Testis (tissue), 3 donors: Measurements from ENCODE around the gene MAP3K3. TPM values are rescaled to one million over a fixed set of nuclear protein-coding genes. Genes with fewer than 3 reads are reported as not detected.
A peak's percentile ranks its signal among the peaks of the same experiment; 100 is the strongest.

Source experiments
- DNase-seq: peaks from one replicate; pipeline ENCODE4 v3.0.0-alpha.2; 2019
- H3K27ac ChIP-seq, 2 donors: fragments of 200-600 bp; sonication (generic); one replicate each; pipeline ENCODE4 v1.5.1; 2019
- H3K27me3 ChIP-seq: fragments of 200-600 bp; sonication (generic); one replicate; pipeline ENCODE4 v1.5.1; 2019
- H3K36me3 ChIP-seq: fragments of 200-600 bp; sonication (generic); one replicate; pipeline ENCODE4 v1.5.1; 2017; ENCODE audit warnings: low read depth; ENCODE audit errors: missing control alignments
- H3K4me1 ChIP-seq: fragments of 200-600 bp; sonication (generic); one replicate; pipeline ENCODE4 v1.5.1; 2019
- H3K4me3 ChIP-seq, 2 donors: fragments of 200-600 bp; sonication (generic); one replicate each; pipeline ENCODE4 v1.5.1; 2017 to 2019
- H3K9me3 ChIP-seq: fragments of 200-600 bp; sonication (generic); one replicate; pipeline ENCODE4 v1.5.1; 2017
- POLR2A ChIP-seq: fragments of 450-650 bp; IDR thresholded peaks from one replicate; pipeline ENCODE4 v1.6.1; 2017; ENCODE audit warnings: antibody characterized with exemption, mild to moderate bottlenecking, moderate library complexity
- WGBS, 2 donors: methylation state at CpG; one replicate each; pipeline ENCODE4 v1.1.5; 2018; 5-methylcytosine and 5-hydroxymethylcytosine counted together
- intact Hi-C: fragments of 100-400 bp; cut with DNase I; formaldehyde crosslinking; loops from one replicate; pipeline ENCODE4 v1.15.1; 2023; ENCODE audit warnings: low total_unique reads
- polyA plus RNA-seq: library from polyadenylated mRNA; stranded (reverse); fragments of 350-450 nt; fragmentation: Illumina TruSeq; extraction: RNeasy Lipid Tissue Mini Kit (QIAGEN cat#74804); gene quantifications from one replicate; pipeline ENCODE4 v1.2.3, GENCODE V29; 2014; ENCODE audit warnings: low read depth, low replicate concordance; ENCODE audit not compliant: insufficient read depth
- total RNA-seq, 2 donors: library from RNA; depleted of rRNA; stranded (reverse); fragments of >200 nt; gene quantifications; one replicate each; pipeline ENCODE4 v1.2.3, GENCODE V29; 2016
- TF ChIP-seq, protein P1 (sequence below), 3 experiments: fragments of 450-650 bp in 2 of 3; fragments of 200-600 bp in 1 of 3; sonication (generic) in 1 of 3; IDR thresholded peaks; one replicate each; pipeline ENCODE4 v1.5.1; 2016 to 2019; ENCODE audit warnings: antibody characterized with exemption in 3 of 3, mild to moderate bottlenecking in 2 of 3, moderate library complexity in 1 of 3

The MAP3K3 gene
- total and polyA plus RNA-seq, 3 donors from 2014 or later: 46.0 to 57.7 (median 57.5) TPM

DNA sequence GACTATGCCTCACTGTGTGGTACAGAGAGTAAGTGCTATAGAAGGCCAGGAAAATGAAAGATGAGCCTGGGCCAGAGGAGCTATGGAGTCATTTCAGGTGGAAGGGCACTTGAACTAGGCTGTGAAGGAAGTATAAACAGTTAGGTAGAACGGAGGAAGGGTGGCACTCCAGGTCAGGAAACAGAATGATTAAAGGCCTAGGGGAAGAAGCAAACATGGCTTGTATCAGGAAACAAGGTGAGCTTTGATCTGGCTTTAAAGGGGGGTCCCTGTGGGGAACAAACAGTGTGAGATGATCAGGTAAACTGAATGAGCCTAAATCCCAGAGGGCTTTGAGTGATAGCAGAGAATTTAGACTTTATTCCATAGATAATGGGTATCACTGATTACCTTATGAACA lies 16.9 kb downstream of the MAP3K3 start:
- 73 to 77% methylated on average over 1 of the region's 1 CpG for WGBS, 2 donors
- H3K27me3 ChIP-seq: no peaks in the 10 kb centered on the region
- intact Hi-C loops: no loop called here
- H3K4me1 ChIP-seq: peaks cover 15% of the 10 kb centered on the region
- TF ChIP-seq POLR2A: no peak
- TF ChIP-seq, protein P1, sequence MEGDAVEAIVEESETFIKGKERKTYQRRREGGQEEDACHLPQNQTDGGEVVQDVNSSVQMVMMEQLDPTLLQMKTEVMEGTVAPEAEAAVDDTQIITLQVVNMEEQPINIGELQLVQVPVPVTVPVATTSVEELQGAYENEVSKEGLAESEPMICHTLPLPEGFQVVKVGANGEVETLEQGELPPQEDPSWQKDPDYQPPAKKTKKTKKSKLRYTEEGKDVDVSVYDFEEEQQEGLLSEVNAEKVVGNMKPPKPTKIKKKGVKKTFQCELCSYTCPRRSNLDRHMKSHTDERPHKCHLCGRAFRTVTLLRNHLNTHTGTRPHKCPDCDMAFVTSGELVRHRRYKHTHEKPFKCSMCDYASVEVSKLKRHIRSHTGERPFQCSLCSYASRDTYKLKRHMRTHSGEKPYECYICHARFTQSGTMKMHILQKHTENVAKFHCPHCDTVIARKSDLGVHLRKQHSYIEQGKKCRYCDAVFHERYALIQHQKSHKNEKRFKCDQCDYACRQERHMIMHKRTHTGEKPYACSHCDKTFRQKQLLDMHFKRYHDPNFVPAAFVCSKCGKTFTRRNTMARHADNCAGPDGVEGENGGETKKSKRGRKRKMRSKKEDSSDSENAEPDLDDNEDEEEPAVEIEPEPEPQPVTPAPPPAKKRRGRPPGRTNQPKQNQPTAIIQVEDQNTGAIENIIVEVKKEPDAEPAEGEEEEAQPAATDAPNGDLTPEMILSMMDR (IDR thresholded peaks at IDR 0.05): no peak
- no peaks in the 10 kb centered on the region for H3K36me3 ChIP-seq
- no peaks in the 10 kb centered on the region for H3K9me3 ChIP-seq
- no peak overlapping the region for H3K4me3 ChIP-seq
- H3K27ac ChIP-seq: no peak overlapping the region
- no peak for DNase-seq

DNA sequence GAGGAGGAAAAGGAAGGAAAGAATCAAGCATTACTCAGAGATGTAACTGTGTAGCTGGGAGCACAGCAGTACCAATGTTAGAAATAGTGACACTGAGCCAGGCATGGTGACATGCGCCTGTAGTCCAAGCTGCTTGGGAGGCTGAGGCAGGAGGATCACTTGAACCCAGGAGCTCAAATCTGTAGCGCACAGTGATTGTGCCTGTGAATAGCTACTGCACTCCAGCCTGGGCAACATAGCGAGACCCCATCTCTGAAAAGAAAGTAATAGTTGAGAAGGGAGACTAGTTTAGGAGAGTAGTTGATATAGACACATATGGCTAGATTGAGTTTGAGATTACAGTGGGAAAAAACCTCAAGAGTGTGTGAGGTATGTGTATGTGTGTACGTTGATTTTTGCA lies 17.8 kb downstream of the MAP3K3 start:
- H3K4me1 ChIP-seq: peaks cover 7% of the 10 kb centered on the region
- intact Hi-C loops: no loop called here
- no peak for DNase-seq
- H3K27me3 ChIP-seq: no peaks in the 10 kb centered on the region
- H3K4me3 ChIP-seq: no peak overlapping the region
- no peak for TF ChIP-seq POLR2A
- WGBS, 2 donors: 92 to 93% methylated on average over 3 to 4 of the region's 4 CpGs
- H3K36me3 ChIP-seq: no peaks in the 10 kb centered on the region
- no peak overlapping the region for H3K27ac ChIP-seq
- no peaks in the 10 kb centered on the region for H3K9me3 ChIP-seq

- no peaks in the 10 kb centered on the region for H3K4me1 ChIP-seq
- no peaks in the 10 kb centered on the region for H3K36me3 ChIP-seq
Measured at GRCh38 chr17:63641692-63642448, 19.7 kb downstream of the MAP3K3 start.

DNA sequence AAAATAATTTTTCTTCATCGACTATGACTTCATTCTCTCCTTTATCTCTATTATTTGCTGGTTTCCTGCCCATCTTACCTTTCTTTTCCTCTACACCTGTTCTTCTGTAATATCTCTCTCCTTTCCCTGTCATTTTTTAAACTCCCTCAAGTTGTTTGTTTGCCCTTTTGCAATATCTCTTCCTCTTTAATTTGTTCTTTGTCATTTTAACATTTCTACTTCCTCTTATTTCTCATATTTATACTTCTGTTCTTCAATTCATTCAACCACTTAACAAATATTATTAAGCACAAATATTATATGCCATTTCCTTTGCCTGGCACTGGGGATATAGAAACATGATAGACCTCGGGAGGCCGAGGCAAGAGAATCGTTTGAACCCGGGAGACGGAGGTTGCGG lies 22.6 kb downstream of the MAP3K3 start:
- Histone ChIP-seq H3K36me3 (no peaks in the 10 kb centered on the region), H3K27ac (no peak overlapping the region), H3K4me3 (no peak overlapping the region), H3K4me1 (no peaks in the 10 kb centered on the region), H3K27me3 (no peaks in the 10 kb centered on the region), H3K9me3 (no peaks in the 10 kb centered on the region)
- WGBS, 2 donors: 95 to 96% methylated on average over 7 of the region's 7 CpGs
- intact Hi-C loops: no loop called here
- DNase-seq: no peak
- TF ChIP-seq, protein P1 (IDR thresholded peaks at IDR 0.05): no peak
- TF ChIP-seq POLR2A: no peak

More at GRCh38 chr17:63641692-63642448, 19.7 kb downstream of the MAP3K3 start:
- no peak overlapping the region for H3K27ac ChIP-seq
- peak; percentile 25 for DNase-seq
- intact Hi-C loops: no loop called here
- 93 to 96% methylated on average over 4 of the region's 4 CpGs for WGBS, 2 donors
- H3K27me3 ChIP-seq: no peaks in the 10 kb centered on the region
- H3K4me3 ChIP-seq: no peak overlapping the region
- H3K9me3 ChIP-seq: no peaks in the 10 kb centered on the region
- TF ChIP-seq POLR2A: no peak
- TF ChIP-seq, protein P1 (IDR thresholded peaks at IDR 0.05): no peak

DNA sequence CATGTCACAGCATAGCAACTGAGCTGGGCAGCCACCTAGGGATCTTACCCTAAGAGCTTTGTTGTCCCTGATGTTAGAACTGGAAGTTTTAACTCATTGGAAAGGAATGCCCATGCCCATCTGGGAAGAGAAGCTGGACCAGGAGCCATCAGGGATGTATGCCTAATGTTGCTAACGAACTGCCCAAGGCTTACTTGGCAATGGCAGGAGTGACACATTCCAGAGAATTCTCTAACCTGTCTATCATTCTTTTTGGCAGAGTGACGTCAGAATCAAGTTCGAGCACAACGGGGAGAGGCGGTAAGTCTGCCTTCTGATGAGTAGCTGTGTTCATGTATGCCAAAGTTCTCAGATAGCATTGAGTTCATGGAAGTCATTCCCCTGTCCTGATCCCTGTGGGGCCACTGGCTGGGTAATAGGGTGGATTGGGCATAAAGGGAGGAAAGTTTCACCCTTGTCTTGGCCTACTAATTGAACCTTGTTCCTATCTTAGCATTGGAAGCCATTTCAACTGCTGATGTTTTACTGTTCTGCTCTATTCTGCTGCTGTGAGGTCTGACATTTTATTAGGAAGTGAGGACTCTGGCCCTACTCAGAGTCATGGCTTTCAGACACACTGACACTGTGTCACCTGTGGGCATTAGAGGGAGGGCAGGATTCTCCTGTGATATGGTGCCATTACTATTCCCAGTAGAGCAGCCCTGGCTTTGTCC lies 23.7 kb downstream of the MAP3K3 start:
- intact Hi-C loops: no loop called here
- no peak for DNase-seq
- 93 to 97% methylated on average over 5 of the region's 5 CpGs for WGBS, 2 donors
- no peaks in the 10 kb centered on the region for H3K4me1 ChIP-seq
- no peaks in the 10 kb centered on the region for H3K9me3 ChIP-seq
- no peak overlapping the region for H3K27ac ChIP-seq
- TF ChIP-seq POLR2A: no peak
- TF ChIP-seq, protein P1 (IDR thresholded peaks at IDR 0.05): no peak
- no peak overlapping the region for H3K4me3 ChIP-seq
- no peaks in the 10 kb centered on the region for H3K36me3 ChIP-seq
- no peaks in the 10 kb centered on the region for H3K27me3 ChIP-seq
